Measurements from ENCODE around the gene ATL1. TPM values are rescaled to one million over a fixed set of nuclear protein-coding genes. Genes with fewer than 3 reads are reported as not detected.

The ATL1 gene
- total and polyA plus RNA-seq, 4 donors = 2.0 to 8.7 (median 4.7) TPM

DNA sequence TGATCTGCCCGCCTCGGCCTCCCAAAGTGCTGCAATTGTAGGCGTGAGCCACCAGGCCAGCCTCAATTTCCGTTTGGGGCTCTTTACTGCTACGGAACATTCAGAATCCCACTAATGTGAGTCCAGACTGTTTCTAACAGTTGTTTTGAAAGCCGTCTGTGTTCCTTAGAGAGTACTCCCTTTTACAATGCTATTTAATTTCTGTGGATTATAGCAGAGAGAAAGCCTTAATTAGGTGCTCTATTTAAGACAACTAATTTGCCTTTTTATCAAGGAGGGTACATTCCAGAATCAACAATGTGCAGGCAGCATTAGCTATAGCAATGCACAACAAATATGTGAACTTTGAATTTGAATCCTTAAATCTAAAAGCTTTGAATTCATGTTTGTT, 110.9 kb downstream of the ATL1 start:
- Histone ChIP-seq H3K36me3 (ENCODE audit: control insufficient read depth in 4 of 4, insufficient read depth in 4 of 4, low read length in 4 of 4) (no peaks in the 10 kb centered on the region), H3K9ac (ENCODE audit: insufficient read depth in 1 of 2, low read length in 2 of 2) (no peak overlapping the region), H3K27ac (ENCODE audit: low read depth in 1 of 2, low read length in 1 of 2) (no peak overlapping the region), H3K4me1 (ENCODE audit: control insufficient read depth in 5 of 5, insufficient read depth in 5 of 5, low read length in 5 of 5) (peaks cover 0 to 17% (median 0%) of the 10 kb centered on the region in 5 donors), H3K4me3 (no peak overlapping the region), H3K27me3 (ENCODE audit: control insufficient read depth in 3 of 3, insufficient read depth in 3 of 3, low read length in 2 of 3) (no peaks in the 10 kb centered on the region), H3K9me3 (ENCODE audit: control insufficient read depth in 4 of 4, insufficient read depth in 3 of 4, low read length in 3 of 4) (no peaks in the 10 kb centered on the region)
- TF ChIP-seq CTCF (IDR thresholded peaks at IDR 0.05; ENCODE audit: control extremely low read depth, extremely low read depth) = no peak
- 93 to 94% methylated on average over 6 of the region's 6 CpGs for WGBS, 2 donors
- DNase-seq (no peak), ATAC-seq (ENCODE audit: insufficient read depth, low FRiP score) (no peak)

DNA sequence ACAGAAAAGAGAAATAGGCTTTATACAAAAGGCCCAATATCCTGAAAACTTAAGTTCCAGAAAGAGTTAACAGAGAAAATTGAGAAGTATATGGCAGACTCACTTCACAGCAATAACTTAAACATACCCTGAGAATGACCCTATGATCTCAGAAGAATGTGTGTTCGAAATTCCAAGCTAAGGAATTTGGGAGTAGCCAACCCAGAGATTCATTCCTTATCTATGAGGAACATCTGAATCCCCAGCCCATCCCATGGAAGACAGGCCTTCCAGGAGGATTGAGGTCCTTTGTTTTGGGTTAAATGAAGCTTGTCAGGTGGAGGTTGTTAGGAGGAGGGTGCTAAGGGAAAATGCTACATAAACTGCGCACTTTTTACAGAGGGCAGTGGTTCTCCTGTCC, 115.7 kb downstream of the ATL1 start:
- DNase-seq (no peak), ATAC-seq (ENCODE audit: insufficient read depth, low FRiP score) (no peak)
- TF ChIP-seq CTCF (IDR thresholded peaks at IDR 0.05; ENCODE audit: control extremely low read depth, extremely low read depth) = no peak
- H3K4me1 ChIP-seq (ENCODE audit: control insufficient read depth in 5 of 5, insufficient read depth in 5 of 5, low read length in 5 of 5) = peaks cover 0 to 8% (median 0%) of the 10 kb centered on the region in 5 donors
- H3K9me3 ChIP-seq (ENCODE audit: control insufficient read depth in 4 of 4, insufficient read depth in 3 of 4, low read length in 3 of 4) = no peaks in the 10 kb centered on the region
- no peak overlapping the region for H3K4me3 ChIP-seq
- H3K36me3 ChIP-seq (ENCODE audit: control insufficient read depth in 4 of 4, insufficient read depth in 4 of 4, low read length in 4 of 4) = no peaks in the 10 kb centered on the region
- no peak overlapping the region for H3K9ac ChIP-seq (ENCODE audit: insufficient read depth in 1 of 2, low read length in 2 of 2)
- WGBS, 2 donors = 72 to 84% methylated on average over 2 of the region's 2 CpGs
- no peaks in the 10 kb centered on the region for H3K27me3 ChIP-seq (ENCODE audit: control insufficient read depth in 3 of 3, insufficient read depth in 3 of 3, low read length in 2 of 3)
- H3K27ac ChIP-seq (ENCODE audit: low read depth in 1 of 2, low read length in 1 of 2) = no peak overlapping the region

GRCh38 chr14:50676814-50677516, 117.0 kb downstream of the ATL1 start:
- Histone ChIP-seq H3K9ac (ENCODE audit: insufficient read depth in 1 of 2, low read length in 2 of 2) (no peak overlapping the region), H3K4me1 (ENCODE audit: control insufficient read depth in 5 of 5, insufficient read depth in 5 of 5, low read length in 5 of 5) (peaks cover 0 to 8% (median 0%) of the 10 kb centered on the region in 5 donors), H3K27me3 (ENCODE audit: control insufficient read depth in 3 of 3, insufficient read depth in 3 of 3, low read length in 2 of 3) (no peaks in the 10 kb centered on the region), H3K36me3 (ENCODE audit: control insufficient read depth in 4 of 4, insufficient read depth in 4 of 4, low read length in 4 of 4) (no peaks in the 10 kb centered on the region), H3K27ac (ENCODE audit: low read depth in 1 of 2, low read length in 1 of 2) (no peak overlapping the region), H3K9me3 (ENCODE audit: control insufficient read depth in 4 of 4, insufficient read depth in 3 of 4, low read length in 3 of 4) (no peaks in the 10 kb centered on the region), H3K4me3 (no peak overlapping the region)
- TF ChIP-seq CTCF (IDR thresholded peaks at IDR 0.05; ENCODE audit: control extremely low read depth, extremely low read depth) = no peak
- no peak for DNase-seq
- ATAC-seq (ENCODE audit: insufficient read depth, low FRiP score) = no peak
- 63 to 73% methylated on average over 7 of the region's 7 CpGs for WGBS, 2 donors
